A549 (cell line): ENCODE measurements around the gene DPYD. TPM values are rescaled to one million over a fixed set of nuclear protein-coding genes. Genes with fewer than 3 reads are reported as not detected.

Experiments used
- ATAC-seq, 2 experiments: fragments of 200-7000 bp in 1 of 2; fragments of >200 bp in 1 of 2; cut with Nextera tagmentation in 1 of 2; cut with Tn5 transposase in 1 of 2; 3 replicates each; pipeline versions ENCODE4 v1.8.0 to v1.9.1; 2018 to 2020; ENCODE audit warnings: mild to moderate bottlenecking in 1 of 2, moderate library complexity in 1 of 2
- CTCF ChIA-PET: fragments of 300-600 bp; sonication (Branson Sonifier 250); formaldehyde crosslinking; extraction: SDS; loops from one replicate; lab custom pipeline; 2021; ENCODE audit warnings: antibody characterized with exemption, inconsistent platforms; lab: Yijun Ruan, JAX
- POLR2A ChIA-PET: fragments of 350-600 bp; formaldehyde crosslinking; extraction: SDS; loops from one replicate; lab custom pipeline; 2021; ENCODE audit warnings: antibody characterized with exemption, inconsistent platforms; lab: Yijun Ruan, JAX
- DNase-seq, 2 experiments: peaks; one replicate each; pipeline versions ENCODE4 v3.0.0 to v3.0.0-alpha.2; 2011 to 2016; ENCODE audit warnings: low read depth in 1 of 2, low spot score in 1 of 2
- FAIRE-seq: peaks from 2 replicates; lab custom pipeline; 2011; peaks lifted over from hg19 to GRCh38; lab: Jason Lieb, UNC
- H3K27ac ChIP-seq, 2 experiments: fragments of >200 bp; sonication (Bioruptor Twin); formaldehyde crosslinking; 3 replicates each; pipeline ENCODE4 v1.5.1; 2016 to 2017
- H3K4me1 ChIP-seq: fragments of >200 bp; sonication (Bioruptor Twin); formaldehyde crosslinking; 3 replicates; pipeline ENCODE4 v1.6.1; 2016
- H3K4me2 ChIP-seq: fragments of >200 bp; sonication (Bioruptor Twin); formaldehyde crosslinking; 3 replicates; pipeline ENCODE4 v1.6.1; 2016
- H3K4me3 ChIP-seq: fragments of >200 bp; sonication (Bioruptor Twin); formaldehyde crosslinking; 3 replicates; pipeline ENCODE4 v1.5.1; 2016
- H3K9me3 ChIP-seq: fragments of >200 bp; sonication (Bioruptor Twin); formaldehyde crosslinking; 3 replicates; pipeline ENCODE4 v1.6.1; 2016
- CBX2 ChIP-seq: fragments of 200-600 bp; sonication (generic); IDR thresholded peaks from 2 replicates; pipeline ENCODE4 v1.6.1; 2016; ENCODE audit warnings: low read depth, mild to moderate bottlenecking, borderline replicate concordance
- CBX8 ChIP-seq: fragments of 200-600 bp; sonication (generic); IDR thresholded peaks from 2 replicates; pipeline ENCODE4 v1.6.1; 2016
- CHD2 ChIP-seq: fragments of 150-350 bp; IDR thresholded peaks from 2 replicates; pipeline ENCODE4 v1.6.1; 2014; ENCODE audit warnings: low read length; ENCODE audit not compliant: partially characterized antibody
- CHD4 ChIP-seq: fragments of 200-600 bp; sonication (generic); IDR thresholded peaks from 2 replicates; pipeline ENCODE4 v1.6.1; 2016; ENCODE audit warnings: antibody characterized with exemption, mild to moderate bottlenecking, borderline replicate concordance
- FOSL2 ChIP-seq, 2 experiments: fragments of 450-650 bp in 1 of 2; fragments of >200 bp in 1 of 2; sonication (Bioruptor Twin) in 1 of 2; formaldehyde crosslinking; IDR thresholded peaks; 2 replicates each; pipeline versions ENCODE4 v1.5.0 to v1.6.1; 2016 to 2020; ENCODE audit warnings: mild to moderate bottlenecking in 1 of 2, moderate library complexity in 1 of 2
- HOXB5 ChIP-seq: fragments of 250-450 bp; sonication (Bioruptor Pico); IDR thresholded peaks from 2 replicates; pipeline ENCODE4 v1.5.0; 2020; ENCODE audit warnings: mild to moderate bottlenecking, moderate library complexity
- KDM1A ChIP-seq: fragments of 200-600 bp; sonication (generic); IDR thresholded peaks from 2 replicates; pipeline ENCODE4 v1.6.1; 2016; ENCODE audit warnings: low read depth, mild to moderate bottlenecking
- KDM5A ChIP-seq: fragments of 200-600 bp; sonication (generic); IDR thresholded peaks from 2 replicates; pipeline ENCODE4 v1.6.1; 2016; ENCODE audit warnings: antibody characterized with exemption, mild to moderate bottlenecking
- MAZ ChIP-seq: fragments of 150-350 bp; IDR thresholded peaks from 2 replicates; pipeline ENCODE4 v1.6.1; 2014; ENCODE audit warnings: antibody characterized with exemption, low read depth, low read length, borderline replicate concordance
- MYC ChIP-seq: IDR thresholded peaks from 2 replicates; pipeline ENCODE4 v1.6.1; 2012; ENCODE audit warnings: mild to moderate bottlenecking, inconsistent platforms, low read length, improper control_type of control experiment, borderline replicate concordance
- NFE2L2 ChIP-seq: fragments of 150-350 bp; conservative IDR thresholded peaks from 2 replicates; pipeline ENCODE4 v1.6.1; 2014; ENCODE audit warnings: low read length
- NR3C1 ChIP-seq: fragments of >200 bp; sonication (Bioruptor Twin); formaldehyde crosslinking; IDR thresholded peaks from 3 replicates; pipeline ENCODE4 v1.6.1; 2017
- POLR2AphosphoS2 ChIP-seq: conservative IDR thresholded peaks from 2 replicates; pipeline ENCODE4 v1.6.1; 2012; ENCODE audit warnings: low read length, improper control_type of control experiment, inconsistent platforms
- RFX5 ChIP-seq: fragments of 450-650 bp; IDR thresholded peaks from 2 replicates; pipeline ENCODE4 v1.7.1; 2014; ENCODE audit warnings: antibody characterized with exemption, mild to moderate bottlenecking, moderate library complexity
- USF2 ChIP-seq: fragments of 450-650 bp; IDR thresholded peaks from 2 replicates; pipeline ENCODE4 v1.6.1; 2014; ENCODE audit warnings: antibody characterized with exemption
- ZNF302 ChIP-seq: fragments of 250-450 bp; sonication (Bioruptor Pico); IDR thresholded peaks from 2 replicates; pipeline ENCODE4 v1.9.0; 2021; ENCODE audit warnings: inconsistent platforms, mild to moderate bottlenecking, moderate library complexity
- ZSCAN20 ChIP-seq: fragments of 250-450 bp; sonication (Bioruptor Pico); IDR thresholded peaks from 2 replicates; pipeline ENCODE4 v1.8.0; 2022; ENCODE audit warnings: mild to moderate bottlenecking, moderate library complexity
- WGBS: methylation state at CpG from one replicate; pipeline ENCODE4 v1.1.6; 2017; ENCODE audit errors: missing lambda C conversion rate; 5-methylcytosine and 5-hydroxymethylcytosine counted together
- polyA plus RNA-seq, 4 experiments: library from polyadenylated mRNA; depleted of rRNA in 3 of 4; stranded (reverse); fragments of >200 nt; fragmentation: RNase III in 1 of 4; extraction: RNeasy Plus Mini Kit Qiagen cat#74134 plus additional on column Dnase treatment in 1 of 4; gene quantifications; 2 replicates in 3 of 4; 3 replicates in 1 of 4; pipeline ENCODE4 v1.2.3, GENCODE V29; 2011 to 2017
- TF ChIP-seq, protein P1 (sequence below): fragments of 250-450 bp; sonication (Bioruptor Pico); IDR thresholded peaks from 2 replicates; pipeline ENCODE4 v1.5.0; 2020; ENCODE audit warnings: low read depth, mild to moderate bottlenecking, moderate library complexity
- TF ChIP-seq, protein P2 (sequence below): fragments of >200 bp; sonication (Bioruptor Twin); formaldehyde crosslinking; IDR thresholded peaks from 3 replicates; pipeline ENCODE4 v1.5.1; 2016
- TF ChIP-seq, protein P3 (sequence below): IDR thresholded peaks from 2 replicates; pipeline ENCODE4 v1.6.1; 2012; ENCODE audit warnings: low read depth, borderline replicate concordance
- TF ChIP-seq, protein P4 (sequence below): IDR thresholded peaks from 2 replicates; pipeline ENCODE4 v1.6.1; 2012
- TF ChIP-seq, protein P5 (sequence below): fragments of >200 bp; sonication (Bioruptor Twin); formaldehyde crosslinking; IDR thresholded peaks from 3 replicates; pipeline ENCODE4 v1.6.1; 2016
- TF ChIP-seq, protein P6 (sequence below): fragments of >200 bp; sonication (Bioruptor Twin); formaldehyde crosslinking; IDR thresholded peaks from 2 replicates; pipeline ENCODE4 v1.6.1; 2016
- TF ChIP-seq, protein P7 (sequence below): fragments of 250-450 bp; sonication (Bioruptor Pico); IDR thresholded peaks from 2 replicates; pipeline ENCODE4 v1.5.0; 2021; ENCODE audit warnings: mild to moderate bottlenecking, moderate library complexity, borderline replicate concordance

The DPYD gene
- polyA plus RNA-seq, 2 of the 4 experiments (the other 2 are of a cell fraction) = 5.9 to 7.5 TPM

- Histone ChIP-seq H3K27ac (peak overlapping the region; percentile 66 to 88; a peak in 5 of 6 replicates), H3K4me2 (peak overlapping the region; percentile 5; the same call in 2 of the 3 replicates), H3K4me1 (peaks cover 28% of the 10 kb centered on the region), H3K4me3 (no peak overlapping the region)
- FAIRE-seq = no peak
- CTCF ChIA-PET = no interaction called here
- TF ChIP-seq, protein P1, sequence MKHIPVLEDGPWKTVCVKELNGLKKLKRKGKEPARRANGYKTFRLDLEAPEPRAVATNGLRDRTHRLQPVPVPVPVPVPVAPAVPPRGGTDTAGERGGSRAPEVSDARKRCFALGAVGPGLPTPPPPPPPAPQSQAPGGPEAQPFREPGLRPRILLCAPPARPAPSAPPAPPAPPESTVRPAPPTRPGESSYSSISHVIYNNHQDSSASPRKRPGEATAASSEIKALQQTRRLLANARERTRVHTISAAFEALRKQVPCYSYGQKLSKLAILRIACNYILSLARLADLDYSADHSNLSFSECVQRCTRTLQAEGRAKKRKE (CRISPR knock-in tag) = no peak
- no peak for TF ChIP-seq HOXB5 (CRISPR knock-in tag)
- TF ChIP-seq, protein P2, sequence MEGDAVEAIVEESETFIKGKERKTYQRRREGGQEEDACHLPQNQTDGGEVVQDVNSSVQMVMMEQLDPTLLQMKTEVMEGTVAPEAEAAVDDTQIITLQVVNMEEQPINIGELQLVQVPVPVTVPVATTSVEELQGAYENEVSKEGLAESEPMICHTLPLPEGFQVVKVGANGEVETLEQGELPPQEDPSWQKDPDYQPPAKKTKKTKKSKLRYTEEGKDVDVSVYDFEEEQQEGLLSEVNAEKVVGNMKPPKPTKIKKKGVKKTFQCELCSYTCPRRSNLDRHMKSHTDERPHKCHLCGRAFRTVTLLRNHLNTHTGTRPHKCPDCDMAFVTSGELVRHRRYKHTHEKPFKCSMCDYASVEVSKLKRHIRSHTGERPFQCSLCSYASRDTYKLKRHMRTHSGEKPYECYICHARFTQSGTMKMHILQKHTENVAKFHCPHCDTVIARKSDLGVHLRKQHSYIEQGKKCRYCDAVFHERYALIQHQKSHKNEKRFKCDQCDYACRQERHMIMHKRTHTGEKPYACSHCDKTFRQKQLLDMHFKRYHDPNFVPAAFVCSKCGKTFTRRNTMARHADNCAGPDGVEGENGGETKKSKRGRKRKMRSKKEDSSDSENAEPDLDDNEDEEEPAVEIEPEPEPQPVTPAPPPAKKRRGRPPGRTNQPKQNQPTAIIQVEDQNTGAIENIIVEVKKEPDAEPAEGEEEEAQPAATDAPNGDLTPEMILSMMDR = no peak
- TF ChIP-seq KDM5A = no peak
- no peak for TF ChIP-seq POLR2AphosphoS2
- TF ChIP-seq, protein P3, sequence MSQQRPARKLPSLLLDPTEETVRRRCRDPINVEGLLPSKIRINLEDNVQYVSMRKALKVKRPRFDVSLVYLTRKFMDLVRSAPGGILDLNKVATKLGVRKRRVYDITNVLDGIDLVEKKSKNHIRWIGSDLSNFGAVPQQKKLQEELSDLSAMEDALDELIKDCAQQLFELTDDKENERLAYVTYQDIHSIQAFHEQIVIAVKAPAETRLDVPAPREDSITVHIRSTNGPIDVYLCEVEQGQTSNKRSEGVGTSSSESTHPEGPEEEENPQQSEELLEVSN = no peak
- TF ChIP-seq FOSL2 (IDR thresholded peaks at IDR 0.05) = no peak
- no peak for TF ChIP-seq FOSL2 (CRISPR knock-in tag; IDR thresholded peaks at IDR 0.05)
- no peak for TF ChIP-seq USF2
- TF ChIP-seq CHD2 = no peak
- TF ChIP-seq CHD4 = no peak
- TF ChIP-seq, protein P4, sequence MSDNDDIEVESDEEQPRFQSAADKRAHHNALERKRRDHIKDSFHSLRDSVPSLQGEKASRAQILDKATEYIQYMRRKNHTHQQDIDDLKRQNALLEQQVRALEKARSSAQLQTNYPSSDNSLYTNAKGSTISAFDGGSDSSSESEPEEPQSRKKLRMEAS = no peak
- TF ChIP-seq, protein P5, sequence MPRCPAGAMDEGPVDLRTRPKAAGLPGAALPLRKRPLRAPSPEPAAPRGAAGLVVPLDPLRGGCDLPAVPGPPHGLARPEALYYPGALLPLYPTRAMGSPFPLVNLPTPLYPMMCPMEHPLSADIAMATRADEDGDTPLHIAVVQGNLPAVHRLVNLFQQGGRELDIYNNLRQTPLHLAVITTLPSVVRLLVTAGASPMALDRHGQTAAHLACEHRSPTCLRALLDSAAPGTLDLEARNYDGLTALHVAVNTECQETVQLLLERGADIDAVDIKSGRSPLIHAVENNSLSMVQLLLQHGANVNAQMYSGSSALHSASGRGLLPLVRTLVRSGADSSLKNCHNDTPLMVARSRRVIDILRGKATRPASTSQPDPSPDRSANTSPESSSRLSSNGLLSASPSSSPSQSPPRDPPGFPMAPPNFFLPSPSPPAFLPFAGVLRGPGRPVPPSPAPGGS = no peak
- TF ChIP-seq NR3C1 = no peak
- TF ChIP-seq, protein P6, sequence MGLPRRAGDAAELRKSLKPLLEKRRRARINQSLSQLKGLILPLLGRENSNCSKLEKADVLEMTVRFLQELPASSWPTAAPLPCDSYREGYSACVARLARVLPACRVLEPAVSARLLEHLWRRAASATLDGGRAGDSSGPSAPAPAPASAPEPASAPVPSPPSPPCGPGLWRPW = no peak
- no peak for TF ChIP-seq ZNF302 (CRISPR knock-in tag)
- TF ChIP-seq KDM1A = no peak
- no peak for TF ChIP-seq MYC
- TF ChIP-seq, all 56 proteins: peak for 0
- no peak for ATAC-seq
- POLR2A ChIA-PET = no interaction called here
- no peaks in the 10 kb centered on the region for H3K9me3 ChIP-seq
- no peak for DNase-seq
Observed at GRCh38 chr1:97904534-97904933, 16.3 kb downstream of the DPYD start.

GRCh38 chr1:97903626-97904025 lies 17.2 kb downstream of the DPYD start:
- peak overlapping the region; percentile 30 to 60; a peak in 3 of 6 replicates for H3K27ac ChIP-seq
- ATAC-seq (no peak), FAIRE-seq (no peak), DNase-seq (no peak)
- no peak overlapping the region for H3K4me2 ChIP-seq
- ChIA-PET POLR2A (no interaction called here), CTCF (no interaction called here)
- 83% methylated on average over 1 of the region's 1 CpG for WGBS
- H3K4me1 ChIP-seq = peaks cover 28% of the 10 kb centered on the region
- no peak for TF ChIP-seq ZNF302 (CRISPR knock-in tag)
- no peak for TF ChIP-seq ZSCAN20 (CRISPR knock-in tag)
- TF ChIP-seq CBX2 = no peak
- TF ChIP-seq NFE2L2 = no peak
- TF ChIP-seq MAZ = no peak
- TF ChIP-seq FOSL2 (IDR thresholded peaks at IDR 0.05) = no peak
- TF ChIP-seq FOSL2 (CRISPR knock-in tag; IDR thresholded peaks at IDR 0.05) = no peak
- TF ChIP-seq RFX5 = no peak
- TF ChIP-seq, protein P7, sequence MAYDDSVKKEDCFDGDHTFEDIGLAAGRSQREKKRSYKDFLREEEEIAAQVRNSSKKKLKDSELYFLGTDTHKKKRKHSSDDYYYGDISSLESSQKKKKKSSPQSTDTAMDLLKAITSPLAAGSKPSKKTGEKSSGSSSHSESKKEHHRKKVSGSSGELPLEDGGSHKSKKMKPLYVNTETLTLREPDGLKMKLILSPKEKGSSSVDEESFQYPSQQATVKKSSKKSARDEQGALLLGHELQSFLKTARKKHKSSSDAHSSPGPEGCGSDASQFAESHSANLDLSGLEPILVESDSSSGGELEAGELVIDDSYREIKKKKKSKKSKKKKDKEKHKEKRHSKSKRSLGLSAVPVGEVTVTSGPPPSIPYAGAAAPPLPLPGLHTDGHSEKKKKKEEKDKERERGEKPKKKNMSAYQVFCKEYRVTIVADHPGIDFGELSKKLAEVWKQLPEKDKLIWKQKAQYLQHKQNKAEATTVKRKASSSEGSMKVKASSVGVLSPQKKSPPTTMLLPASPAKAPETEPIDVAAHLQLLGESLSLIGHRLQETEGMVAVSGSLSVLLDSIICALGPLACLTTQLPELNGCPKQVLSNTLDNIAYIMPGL (CRISPR knock-in tag) = no peak
- no peak for TF ChIP-seq CBX8
- H3K9me3 ChIP-seq = no peaks in the 10 kb centered on the region
- no peak overlapping the region for H3K4me3 ChIP-seq
